Panc1 (cell line): Measurements from ENCODE around the gene CFHR5. TPM values are rescaled to one million over a fixed set of nuclear protein-coding genes. Genes with fewer than 3 reads are reported as not detected.

Source experiments
- ATAC-seq: fragments of 200-7000 bp; cut with Tn5 transposase; 2 replicates; pipeline ENCODE4 v1.9.1; 2020; ENCODE audit warnings: mild to moderate bottlenecking, moderate library complexity
- BruUV-seq: library from RNA; stranded (reverse); fragments of 400-500 nt; replicated peaks from 2 replicates; lab custom pipeline; 2021; lab: Mats Ljungman, UMichigan
- CTCF ChIA-PET: fragments of 300-600 bp; sonication (Branson Sonifier 250); formaldehyde crosslinking; loops from one replicate; lab custom pipeline; 2022; ENCODE audit warnings: antibody characterized with exemption; lab: Charles Lee
- POLR2A ChIA-PET: fragments of 300-600 bp; sonication (Branson Sonifier 250); formaldehyde crosslinking; loops from one replicate; lab custom pipeline; 2022; ENCODE audit warnings: antibody characterized with exemption; lab: Charles Lee
- DNase-seq: peaks from one replicate; pipeline ENCODE4 v3.0.0-alpha.2; 2010; ENCODE audit warnings: low read depth, low spot score
- H3K27ac ChIP-seq: 2 replicates; pipeline ENCODE4 v1.5.1; 2011; ENCODE audit warnings: mild to moderate bottlenecking, low read length, inconsistent platforms
- H3K27me3 ChIP-seq: fragments of 200-500 bp; sonication (Bioruptor generic); 2 replicates; pipeline ENCODE4 v1.6.0; 2014; ENCODE audit warnings: low read length, inconsistent platforms; ENCODE audit not compliant: control insufficient read depth, insufficient read depth
- H3K36me3 ChIP-seq: fragments of 200-500 bp; sonication (Bioruptor generic); 2 replicates; pipeline ENCODE4 v1.5.1; 2014; ENCODE audit warnings: inconsistent platforms, mild to moderate bottlenecking, low read length, moderate library complexity; ENCODE audit not compliant: control insufficient read depth, insufficient read depth
- H3K4me1 ChIP-seq: 2 replicates; pipeline ENCODE4 v1.5.1; 2011; ENCODE audit warnings: inconsistent platforms, mild to moderate bottlenecking, low read length, moderate library complexity; ENCODE audit not compliant: control insufficient read depth, insufficient read depth
- H3K4me3 ChIP-seq, 2 experiments: 2 replicates each; pipeline ENCODE4 v1.5.1; 2011 to 2012; ENCODE audit warnings: low read depth in 2 of 2, low read length in 2 of 2, mild to moderate bottlenecking in 2 of 2, inconsistent platforms in 1 of 2, moderate library complexity in 1 of 2
- H3K9me3 ChIP-seq: fragments of 200-500 bp; sonication (Bioruptor generic); 2 replicates; pipeline ENCODE4 v1.5.1; 2014; ENCODE audit warnings: low read depth, mild to moderate bottlenecking, inconsistent platforms, low read length, moderate library complexity; ENCODE audit not compliant: control insufficient read depth, insufficient read depth
- POLR2AphosphoS5 ChIP-seq: IDR thresholded peaks from 2 replicates; pipeline ENCODE4 v1.6.1; 2012; ENCODE audit warnings: mild to moderate bottlenecking, low read depth, low read length, moderate library complexity
- SIN3A ChIP-seq: IDR thresholded peaks from 2 replicates; pipeline ENCODE4 v1.6.1; 2012; ENCODE audit warnings: low read depth, mild to moderate bottlenecking, low read length, moderate library complexity, borderline replicate concordance; ENCODE audit not compliant: insufficient read depth
- TCF7L2 ChIP-seq: IDR thresholded peaks from 2 replicates; pipeline ENCODE4 v1.6.1; 2011; ENCODE audit warnings: mild to moderate bottlenecking, low read depth, low read length, inconsistent platforms
- in situ Hi-C: cut with HindIII; loops from 2 replicates; pipeline ENCODE4 v1.10.0; 2016; ENCODE audit warnings: low sequenced_read_pairs, low pct_unique_long_range_greater_than_20kb
- intact Hi-C: fragments of 100-400 bp; cut with micrococcal nuclease; formaldehyde crosslinking; loops from one replicate; pipeline ENCODE4 v1.10.0; 2022; ENCODE audit not compliant: unreplicated experiment
- total RNA-seq: library from RNA; stranded (reverse); gene quantifications from one replicate; pipeline ENCODE4 v1.2.1, GENCODE V29; 2021; ENCODE audit not compliant: unreplicated experiment
- TF ChIP-seq, protein P1 (sequence below): fragments of 450-650 bp; IDR thresholded peaks from 2 replicates; pipeline ENCODE4 v1.5.1; 2017; ENCODE audit warnings: mild to moderate bottlenecking
- TF ChIP-seq, protein P2 (sequence below), 2 experiments: IDR thresholded peaks; 2 replicates each; pipeline ENCODE4 v1.6.1; 2011 to 2012; ENCODE audit warnings: low read depth in 2 of 2, control low read depth in 1 of 2, low read length in 1 of 2, mild to moderate bottlenecking in 1 of 2, moderate library complexity in 1 of 2; ENCODE audit not compliant: insufficient read depth in 1 of 2

CFHR5 gene
- total RNA-seq, 1 experiment from 2014 or later, result not detected

DNA sequence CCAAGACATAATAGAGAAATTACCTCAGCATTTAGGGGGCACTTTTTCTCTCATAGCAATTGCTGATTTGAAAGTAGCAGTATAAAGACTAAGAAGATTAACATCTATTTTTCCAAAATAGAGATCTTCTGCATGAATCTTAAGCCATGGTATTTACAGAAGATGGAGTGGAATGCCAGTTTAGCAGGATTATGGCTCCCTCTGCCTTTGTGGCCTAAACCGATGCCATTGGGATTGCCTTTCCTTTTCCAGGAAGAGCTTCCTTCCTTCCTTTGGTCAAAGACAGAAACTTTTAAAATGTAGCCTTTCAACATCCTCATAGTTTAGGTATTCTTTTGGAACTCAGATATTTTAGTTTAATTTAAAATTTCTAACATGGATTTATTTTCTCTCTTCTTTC is 39.4 kb downstream of the CFHR5 start:
- no peaks in the 10 kb centered on the region for H3K36me3 ChIP-seq
- H3K9me3 ChIP-seq, result no peaks in the 10 kb centered on the region
- no peak overlapping the region for H3K27ac ChIP-seq

DNA sequence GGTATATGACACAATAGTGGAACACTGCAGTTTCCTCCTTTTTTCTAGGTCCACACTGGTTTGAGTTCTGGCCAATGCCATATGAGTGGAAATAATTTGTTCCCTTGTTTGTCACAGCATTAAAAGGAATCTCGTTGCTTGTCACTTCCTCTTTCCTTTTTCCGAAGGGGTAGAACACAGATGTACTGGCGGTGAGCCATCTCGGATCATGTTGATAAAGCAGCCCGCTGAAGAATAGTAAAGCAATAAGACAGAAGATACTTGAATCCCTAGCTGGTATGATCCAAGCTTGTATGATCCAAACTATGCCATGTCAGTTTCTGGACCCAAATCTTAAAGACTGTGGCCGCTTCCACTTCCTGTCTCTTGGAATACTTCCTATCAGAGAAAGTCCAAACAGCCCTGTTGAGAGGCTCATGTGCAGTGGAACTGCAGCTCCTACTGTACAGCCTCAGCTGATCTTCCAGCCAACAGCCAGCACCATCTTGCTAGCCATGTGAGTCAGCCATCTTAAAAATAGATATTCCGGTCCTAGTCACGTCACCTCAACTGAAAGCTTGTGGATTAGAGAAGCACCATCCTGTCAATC is 40.3 kb downstream of the CFHR5 start:
- H3K9me3 ChIP-seq, result no peaks in the 10 kb centered on the region
- H3K4me1 ChIP-seq, result no peaks in the 10 kb centered on the region
- no peak for DNase-seq
- ChIA-PET CTCF (no interaction called here), POLR2A (no interaction called here)
- intact Hi-C loops (no loop called here), in situ Hi-C loops (no loop called here)
- no peak overlapping the region for H3K4me3 ChIP-seq
- TF ChIP-seq POLR2AphosphoS5, result no peak
- TF ChIP-seq, protein P1, sequence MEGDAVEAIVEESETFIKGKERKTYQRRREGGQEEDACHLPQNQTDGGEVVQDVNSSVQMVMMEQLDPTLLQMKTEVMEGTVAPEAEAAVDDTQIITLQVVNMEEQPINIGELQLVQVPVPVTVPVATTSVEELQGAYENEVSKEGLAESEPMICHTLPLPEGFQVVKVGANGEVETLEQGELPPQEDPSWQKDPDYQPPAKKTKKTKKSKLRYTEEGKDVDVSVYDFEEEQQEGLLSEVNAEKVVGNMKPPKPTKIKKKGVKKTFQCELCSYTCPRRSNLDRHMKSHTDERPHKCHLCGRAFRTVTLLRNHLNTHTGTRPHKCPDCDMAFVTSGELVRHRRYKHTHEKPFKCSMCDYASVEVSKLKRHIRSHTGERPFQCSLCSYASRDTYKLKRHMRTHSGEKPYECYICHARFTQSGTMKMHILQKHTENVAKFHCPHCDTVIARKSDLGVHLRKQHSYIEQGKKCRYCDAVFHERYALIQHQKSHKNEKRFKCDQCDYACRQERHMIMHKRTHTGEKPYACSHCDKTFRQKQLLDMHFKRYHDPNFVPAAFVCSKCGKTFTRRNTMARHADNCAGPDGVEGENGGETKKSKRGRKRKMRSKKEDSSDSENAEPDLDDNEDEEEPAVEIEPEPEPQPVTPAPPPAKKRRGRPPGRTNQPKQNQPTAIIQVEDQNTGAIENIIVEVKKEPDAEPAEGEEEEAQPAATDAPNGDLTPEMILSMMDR, result no peak
- TF ChIP-seq, protein P2, sequence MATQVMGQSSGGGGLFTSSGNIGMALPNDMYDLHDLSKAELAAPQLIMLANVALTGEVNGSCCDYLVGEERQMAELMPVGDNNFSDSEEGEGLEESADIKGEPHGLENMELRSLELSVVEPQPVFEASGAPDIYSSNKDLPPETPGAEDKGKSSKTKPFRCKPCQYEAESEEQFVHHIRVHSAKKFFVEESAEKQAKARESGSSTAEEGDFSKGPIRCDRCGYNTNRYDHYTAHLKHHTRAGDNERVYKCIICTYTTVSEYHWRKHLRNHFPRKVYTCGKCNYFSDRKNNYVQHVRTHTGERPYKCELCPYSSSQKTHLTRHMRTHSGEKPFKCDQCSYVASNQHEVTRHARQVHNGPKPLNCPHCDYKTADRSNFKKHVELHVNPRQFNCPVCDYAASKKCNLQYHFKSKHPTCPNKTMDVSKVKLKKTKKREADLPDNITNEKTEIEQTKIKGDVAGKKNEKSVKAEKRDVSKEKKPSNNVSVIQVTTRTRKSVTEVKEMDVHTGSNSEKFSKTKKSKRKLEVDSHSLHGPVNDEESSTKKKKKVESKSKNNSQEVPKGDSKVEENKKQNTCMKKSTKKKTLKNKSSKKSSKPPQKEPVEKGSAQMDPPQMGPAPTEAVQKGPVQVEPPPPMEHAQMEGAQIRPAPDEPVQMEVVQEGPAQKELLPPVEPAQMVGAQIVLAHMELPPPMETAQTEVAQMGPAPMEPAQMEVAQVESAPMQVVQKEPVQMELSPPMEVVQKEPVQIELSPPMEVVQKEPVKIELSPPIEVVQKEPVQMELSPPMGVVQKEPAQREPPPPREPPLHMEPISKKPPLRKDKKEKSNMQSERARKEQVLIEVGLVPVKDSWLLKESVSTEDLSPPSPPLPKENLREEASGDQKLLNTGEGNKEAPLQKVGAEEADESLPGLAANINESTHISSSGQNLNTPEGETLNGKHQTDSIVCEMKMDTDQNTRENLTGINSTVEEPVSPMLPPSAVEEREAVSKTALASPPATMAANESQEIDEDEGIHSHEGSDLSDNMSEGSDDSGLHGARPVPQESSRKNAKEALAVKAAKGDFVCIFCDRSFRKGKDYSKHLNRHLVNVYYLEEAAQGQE (IDR thresholded peaks at IDR 0.05; ENCODE audit: insufficient read depth in 1 of 2, low read depth in 2 of 2, low read length in 1 of 2), result no peak
- TF ChIP-seq SIN3A, result no peak
- no peak for TF ChIP-seq TCF7L2
- H3K27ac ChIP-seq, result no peak overlapping the region
- H3K36me3 ChIP-seq, result no peaks in the 10 kb centered on the region
- no peaks in the 10 kb centered on the region for H3K27me3 ChIP-seq
- ATAC-seq, result no peak
- no TSS peak for BruUV-seq

More for the DNA sequence above, 39.4 kb downstream of the CFHR5 start:
- BruUV-seq, result no TSS peak
- ATAC-seq (no peak), DNase-seq (no peak)
- TF ChIP-seq, protein P2 (IDR thresholded peaks at IDR 0.05; ENCODE audit: insufficient read depth in 1 of 2, low read depth in 2 of 2, low read length in 1 of 2), result no peak
- TF ChIP-seq TCF7L2 (no peak), POLR2AphosphoS5 (no peak)
- TF ChIP-seq, protein P1, result no peak
- CTCF ChIA-PET, result no interaction called here
- Histone ChIP-seq H3K4me1 (no peaks in the 10 kb centered on the region), H3K27me3 (no peaks in the 10 kb centered on the region), H3K4me3 (no peak overlapping the region)
- in situ Hi-C loops, result no loop called here
- intact Hi-C loops, result no loop called here
- POLR2A ChIA-PET, result no interaction called here
